ENCODE measurements around the gene SMKR1. TPM values are rescaled to one million over a fixed set of nuclear protein-coding genes. Genes with fewer than 3 reads are reported as not detected.

The SMKR1 gene
- total and polyA plus RNA-seq, 2 experiments from 2014 or later: 2.1 TPM; not detected in 1

- no peaks in the 10 kb centered on the region for H4K20me1 ChIP-seq (replicated peaks; ENCODE audit: insufficient read depth)
- no peak for ATAC-seq
Observed at GRCh38 chr7:129540340-129540739, 38.0 kb downstream of the SMKR1 start.

GRCh38 chr7:129544700-129545099, 42.4 kb downstream of the SMKR1 start:
- ATAC-seq: no peak
- Histone ChIP-seq H3F3A (replicated peaks; ENCODE audit: low read depth) (no peaks in the 10 kb centered on the region), H3K27me3 (ENCODE audit: insufficient read depth) (no peaks in the 10 kb centered on the region)
- TF ChIP-seq CTCF (conservative IDR thresholded peaks at IDR 0.05; ENCODE audit: low read depth in 2 of 2): no peak
- TF ChIP-seq STAT1 (IDR thresholded peaks at IDR 0.05; ENCODE audit: unreplicated experiment): no peak
- TF ChIP-seq ZNF331 (CRISPR knock-in tag; IDR thresholded peaks at IDR 0.05; ENCODE audit: low read depth): no peak
- no peak for TF ChIP-seq EZH2 (IDR thresholded peaks at IDR 0.05; ENCODE audit: low read depth, unreplicated experiment)
- no peak for TF ChIP-seq REST (IDR thresholded peaks at IDR 0.05; ENCODE audit: unreplicated experiment)
- no peak for TF ChIP-seq ETS1 (IDR thresholded peaks at IDR 0.05)
- TF ChIP-seq EZH2phosphoT487 (IDR thresholded peaks at IDR 0.05; ENCODE audit: unreplicated experiment): no peak
- no peak for TF ChIP-seq CREB1 (CRISPR knock-in tag; IDR thresholded peaks at IDR 0.05; ENCODE audit: low read depth)
- no peak for TF ChIP-seq JUNB (IDR thresholded peaks at IDR 0.05; ENCODE audit: unreplicated experiment)
- no peak for TF ChIP-seq ZNF114 (CRISPR knock-in tag; IDR thresholded peaks at IDR 0.05)

More at GRCh38 chr7:129540340-129540739, 38.0 kb downstream of the SMKR1 start:
- Histone ChIP-seq H3K79me2 (replicated peaks; ENCODE audit: insufficient read depth) (no peaks in the 10 kb centered on the region), H2AFZ (0 out of 2 replicates have a peak overlapping the region, but pooled peaks have one; percentile 23), H3K4me2 (no peak overlapping the region), H3K27ac (ENCODE audit: low read depth) (no peak overlapping the region), H3K27me3 (ENCODE audit: insufficient read depth) (no peaks in the 10 kb centered on the region), H3K4me3 (no peak overlapping the region), H3F3A (replicated peaks; ENCODE audit: low read depth) (no peaks in the 10 kb centered on the region), H3K9me2 (ENCODE audit: insufficient read depth) (no peaks in the 10 kb centered on the region; the same call in 1 of the 2 replicates), H3K4me1 (ENCODE audit: insufficient read depth) (no peaks in the 10 kb centered on the region), H3K36me3 (ENCODE audit: insufficient read depth) (no peaks in the 10 kb centered on the region)
- H3K4me3 Mint-ChIP-seq: no peak overlapping the region
- no peaks in the 10 kb centered on the region for H3K36me3 Mint-ChIP-seq (ENCODE audit: low read depth)
- H3K27me3 Mint-ChIP-seq (ENCODE audit: insufficient read depth, low read depth, poor library complexity): peaks cover 8% of the 10 kb centered on the region
- H3K9me3 Mint-ChIP-seq: no peaks in the 10 kb centered on the region; the same call in 1 of the 3 replicates
- no peak overlapping the region for H3K27ac Mint-ChIP-seq
- H3K4me1 Mint-ChIP-seq: peaks cover 4% of the 10 kb centered on the region; the same call in 1 of the 3 replicates
- TF ChIP-seq ZNF114 (CRISPR knock-in tag; IDR thresholded peaks at IDR 0.05) (no peak), CTCF (conservative IDR thresholded peaks at IDR 0.05; ENCODE audit: low read depth in 2 of 2) (no peak), JUNB (IDR thresholded peaks at IDR 0.05; ENCODE audit: unreplicated experiment) (no peak), EZH2phosphoT487 (IDR thresholded peaks at IDR 0.05; ENCODE audit: unreplicated experiment) (no peak), POLR2AphosphoS5 (IDR thresholded peaks at IDR 0.05; ENCODE audit: low read depth) (no peak), STAT1 (IDR thresholded peaks at IDR 0.05; ENCODE audit: unreplicated experiment) (no peak), NANOG (IDR thresholded peaks at IDR 0.05; ENCODE audit: borderline replicate concordance) (no peak)
- no peak for DNase-seq (ENCODE audit: low spot score)

More at GRCh38 chr7:129544700-129545099, 42.4 kb downstream of the SMKR1 start:
- no peak overlapping the region for H3K4me3 ChIP-seq
- Mint-ChIP-seq H3K27me3 (ENCODE audit: insufficient read depth, low read depth, poor library complexity) (peaks cover 9% of the 10 kb centered on the region), H3K4me1 (peaks cover 4% of the 10 kb centered on the region; the same call in 1 of the 3 replicates), H3K9me3 (no peaks in the 10 kb centered on the region; the same call in 1 of the 3 replicates), H3K36me3 (ENCODE audit: low read depth) (no peaks in the 10 kb centered on the region), H3K27ac (no peak overlapping the region), H3K4me3 (no peak overlapping the region)
- no peaks in the 10 kb centered on the region; the same call in 1 of the 2 replicates for H3K9me2 ChIP-seq (ENCODE audit: insufficient read depth)
- no peak for DNase-seq (ENCODE audit: low spot score)
- no peaks in the 10 kb centered on the region for H3K36me3 ChIP-seq (ENCODE audit: insufficient read depth)
- no peak overlapping the region for H3K4me2 ChIP-seq
- H3K4me1 ChIP-seq (ENCODE audit: insufficient read depth): no peaks in the 10 kb centered on the region
- H3K79me2 ChIP-seq (replicated peaks; ENCODE audit: insufficient read depth): no peaks in the 10 kb centered on the region
- H2AFZ ChIP-seq: no peak overlapping the region
- H4K20me1 ChIP-seq (replicated peaks; ENCODE audit: insufficient read depth): no peaks in the 10 kb centered on the region
- H3K27ac ChIP-seq (ENCODE audit: low read depth): no peak overlapping the region
